Measurements from ENCODE around the gene EAF1. TPM values are rescaled to one million over a fixed set of nuclear protein-coding genes. Genes with fewer than 3 reads are reported as not detected.

EAF1 gene
- total and polyA plus RNA-seq, 2 of the 8 experiments (the other 6 are each of a cell fraction or from before 2014, with no cell fraction given) = 13.9 to 26.8 TPM

- Histone ChIP-seq H3K56ac (replicated peaks; ENCODE audit: insufficient read length, low read depth, low read length) (no peak overlapping the region), H3K18ac (ENCODE audit: extremely low read depth, low read length) (no peak overlapping the region), H2BK20ac (ENCODE audit: low read length) (no peak overlapping the region), H3K9ac (replicated peaks in 1 of 4; ENCODE audit: extremely low read depth in 1 of 4, low read depth in 3 of 4, low read length in 3 of 4) (no peak overlapping the region), H2AFZ (ENCODE audit: low read length) (no peak overlapping the region), H2BK120ac (replicated peaks; ENCODE audit: low read depth, low read length) (no peak overlapping the region), H4K20me1 (replicated peaks in 1 of 2; ENCODE audit: control insufficient read depth in 1 of 2, insufficient read depth in 2 of 2, low read length in 2 of 2) (no peaks in the 10 kb centered on the region), H3K4me1 (replicated peaks in 1 of 4; ENCODE audit: control insufficient read depth in 3 of 4, insufficient read depth in 4 of 4, low read length in 3 of 4) (no peaks in the 10 kb centered on the region), H3K27ac (ENCODE audit: low read depth, low read length) (no peak overlapping the region), H3K23me2 (ENCODE audit: low read depth, low read length) (no peaks in the 10 kb centered on the region), H2BK5ac (ENCODE audit: low read depth, low read length) (no peak overlapping the region), H3K4me3 (ENCODE audit: extremely low read depth in 1 of 4, insufficient read depth in 2 of 4, low read depth in 3 of 4, low read length in 4 of 4) (no peak overlapping the region), H4K8ac (ENCODE audit: extremely low read depth, insufficient read depth, low read length) (no peak overlapping the region), H3K79me1 (ENCODE audit: low read depth, low read length) (no peaks in the 10 kb centered on the region), H4K5ac (ENCODE audit: insufficient read length, low read depth, low read length) (no peak overlapping the region), H3K4ac (replicated peaks; ENCODE audit: insufficient read length, low read depth, low read length) (no peak overlapping the region), H3K9me3 (ENCODE audit: insufficient read depth in 2 of 2, low read depth in 1 of 2, low read length in 1 of 2) (no peaks in the 10 kb centered on the region), H3K36me3 (ENCODE audit: control insufficient read depth in 2 of 4, insufficient read depth in 4 of 4, low read length in 3 of 4) (peaks cover 2 to 32% (median 15%) of the 10 kb centered on the region in 4 experiments; a peak in 7 of 8 replicates), H3K14ac (ENCODE audit: insufficient read length) (no peak overlapping the region), H4K91ac (replicated peaks; ENCODE audit: insufficient read length, low read length) (no peak overlapping the region), H3K4me2 (ENCODE audit: insufficient read depth in 1 of 2, low read depth in 2 of 2, low read length in 2 of 2) (no peak overlapping the region), H3K23ac (ENCODE audit: insufficient read length) (no peak overlapping the region), H2BK12ac (ENCODE audit: low read depth, low read length) (no peak overlapping the region), H3K79me2 (ENCODE audit: control insufficient read depth in 1 of 2, insufficient read depth in 2 of 2, low read length in 2 of 2) (no peaks in the 10 kb centered on the region), H2BK15ac (ENCODE audit: low read length) (no peak overlapping the region), H2AK5ac (ENCODE audit: low read depth, low read length) (no peak overlapping the region), H3K27me3 (replicated peaks in 1 of 4; ENCODE audit: control insufficient read depth in 3 of 4, extremely low read depth in 1 of 4, insufficient read depth in 3 of 4, low read length in 3 of 4) (no peaks in the 10 kb centered on the region)
- FAIRE-seq = no peak
- no peak for TF ChIP-seq CHD1 (IDR thresholded peaks at IDR 0.05; ENCODE audit: low read depth, low read length)
- TF ChIP-seq JUND (IDR thresholded peaks at IDR 0.05; ENCODE audit: low read length) = no peak
- no peak for TF ChIP-seq CHD2 (IDR thresholded peaks at IDR 0.05; ENCODE audit: low read length)
- TF ChIP-seq MAFK (IDR thresholded peaks at IDR 0.05; ENCODE audit: low read depth, low read length) = no peak
- TF ChIP-seq RXRA (IDR thresholded peaks at IDR 0.05; ENCODE audit: insufficient read depth, low read depth, low read length) = no peak
- TF ChIP-seq CEBPB (IDR thresholded peaks at IDR 0.05; ENCODE audit: low read depth, low read length) = no peak
- TF ChIP-seq SP1 (IDR thresholded peaks at IDR 0.05; ENCODE audit: low read depth, low read length) = no peak
- TF ChIP-seq PHF8 (conservative IDR thresholded peaks at IDR 0.05; ENCODE audit: low read depth, low read length) = no peak
- TF ChIP-seq GTF2F1 (IDR thresholded peaks at IDR 0.05; ENCODE audit: borderline replicate concordance, low read depth, low read length) = no peak
- TF ChIP-seq RBBP5 (IDR thresholded peaks at IDR 0.05; ENCODE audit: borderline replicate concordance, low read depth, low read length) = no peak
- TF ChIP-seq CREB1 (IDR thresholded peaks at IDR 0.05) = no peak
- no peak for DNase-seq (ENCODE audit: low read depth in 1 of 2, low spot score in 2 of 2)
- CTCF ChIA-PET (ENCODE audit: partially characterized antibody) = interaction anchor here (8.1 kb wide), 1 partner anchor 143 kb away, joined by 227 read pairs; no protein-coding TSS in a partner anchor
- POLR2A ChIA-PET (ENCODE audit: partially characterized antibody) = interaction anchor here (0.6 kb wide), 1 partner anchor 22 kb away, joined by 3 read pairs; no protein-coding TSS in a partner anchor
- 89% methylated on average over 2 of the region's 2 CpGs; no CpG with 5 or more reads in 1 of the 2 experiments for WGBS, 2 experiments (ENCODE audit: extremely low coverage in 1 of 2, insufficient coverage in 1 of 2, insufficient read length in 1 of 2, insufficient replicate concordance in 2 of 2, low coverage in 1 of 2, low lambda C conversion rate in 2 of 2, missing lambda C conversion rate in 1 of 2)
Measured at GRCh38 chr3:15409774-15410173, 17.6 kb upstream of the EAF1 start.

Data from H1 (cell line).